HL-60 (cell line): Measurements from ENCODE around the gene TTC31.

Experiments used
- DNase-seq, 2 experiments: peaks; one replicate each; pipeline ENCODE4 v3.0.0-alpha.2; 2010 to 2020; ENCODE audit warnings: low read depth in 1 of 2, low spot score in 1 of 2
- H3K27ac ChIP-seq: fragments of 250-450 bp; sonication (Bioruptor Pico); replicated peaks from 2 replicates; pipeline ENCODE4 v1.5.1; 2020; ENCODE audit warnings: mild to moderate bottlenecking, moderate library complexity
- H3K27me3 ChIP-seq: fragments of 250-450 bp; sonication (Bioruptor Pico); 2 replicates; pipeline ENCODE4 v1.5.1; 2021; ENCODE audit warnings: mild to moderate bottlenecking, moderate library complexity; ENCODE audit not compliant: insufficient read depth, poor library complexity, severe bottlenecking
- H3K4me3 ChIP-seq: replicated peaks from 2 replicates; pipeline ENCODE4 v1.5.1; 2011; ENCODE audit warnings: mild to moderate bottlenecking, control low read depth, low read length; ENCODE audit not compliant: insufficient read depth
- CTCF ChIP-seq: IDR thresholded peaks from one replicate; pipeline ENCODE4 v1.5.1; 2011; ENCODE audit warnings: low read length, control low read depth, inconsistent platforms; ENCODE audit not compliant: insufficient read depth
- GABPA ChIP-seq: IDR thresholded peaks from 2 replicates; pipeline ENCODE4 v1.6.1; 2012; ENCODE audit warnings: low read depth
- POLR2AphosphoS5 ChIP-seq: IDR thresholded peaks from 2 replicates; pipeline ENCODE4 v1.6.1; 2012; ENCODE audit warnings: low read depth
- SPI1 ChIP-seq: IDR thresholded peaks from 2 replicates; pipeline ENCODE4 v1.6.1; 2012; ENCODE audit warnings: low read depth, mild to moderate bottlenecking, borderline replicate concordance
- TF ChIP-seq, protein P1 (sequence below): IDR thresholded peaks from 2 replicates; pipeline ENCODE4 v1.6.1; 2012; ENCODE audit warnings: low read depth; ENCODE audit not compliant: insufficient replicate concordance

Gene TTC31

DNA sequence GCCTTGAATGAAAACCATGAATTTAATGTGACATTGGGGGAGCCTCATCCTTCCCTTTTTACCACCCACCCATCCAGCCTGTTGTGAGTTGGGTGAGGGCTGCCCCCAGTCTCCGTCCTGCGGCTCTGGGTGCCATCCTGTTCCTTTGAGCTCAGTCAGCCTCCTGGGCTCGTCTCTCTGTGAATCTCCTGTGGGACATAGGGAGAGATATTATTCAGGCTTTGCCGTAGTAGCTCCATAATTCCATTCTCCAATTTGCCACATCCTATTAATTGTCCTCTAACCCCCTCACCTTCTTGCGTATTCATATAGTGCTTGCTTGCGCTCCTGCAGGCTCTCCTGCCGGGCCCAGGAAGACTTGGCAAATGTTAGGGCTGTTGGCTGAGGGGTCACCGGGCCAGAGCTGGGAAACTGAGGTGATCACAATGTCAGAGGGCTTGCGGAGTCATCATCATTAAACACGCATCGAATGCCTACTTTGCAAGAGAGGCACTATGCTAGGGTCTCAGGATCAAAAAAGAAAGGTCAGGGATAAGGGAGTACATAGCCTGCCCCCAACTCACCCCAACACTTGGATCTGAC is 43.9 kb downstream of the TTC31 start:
- TF ChIP-seq, protein P1, sequence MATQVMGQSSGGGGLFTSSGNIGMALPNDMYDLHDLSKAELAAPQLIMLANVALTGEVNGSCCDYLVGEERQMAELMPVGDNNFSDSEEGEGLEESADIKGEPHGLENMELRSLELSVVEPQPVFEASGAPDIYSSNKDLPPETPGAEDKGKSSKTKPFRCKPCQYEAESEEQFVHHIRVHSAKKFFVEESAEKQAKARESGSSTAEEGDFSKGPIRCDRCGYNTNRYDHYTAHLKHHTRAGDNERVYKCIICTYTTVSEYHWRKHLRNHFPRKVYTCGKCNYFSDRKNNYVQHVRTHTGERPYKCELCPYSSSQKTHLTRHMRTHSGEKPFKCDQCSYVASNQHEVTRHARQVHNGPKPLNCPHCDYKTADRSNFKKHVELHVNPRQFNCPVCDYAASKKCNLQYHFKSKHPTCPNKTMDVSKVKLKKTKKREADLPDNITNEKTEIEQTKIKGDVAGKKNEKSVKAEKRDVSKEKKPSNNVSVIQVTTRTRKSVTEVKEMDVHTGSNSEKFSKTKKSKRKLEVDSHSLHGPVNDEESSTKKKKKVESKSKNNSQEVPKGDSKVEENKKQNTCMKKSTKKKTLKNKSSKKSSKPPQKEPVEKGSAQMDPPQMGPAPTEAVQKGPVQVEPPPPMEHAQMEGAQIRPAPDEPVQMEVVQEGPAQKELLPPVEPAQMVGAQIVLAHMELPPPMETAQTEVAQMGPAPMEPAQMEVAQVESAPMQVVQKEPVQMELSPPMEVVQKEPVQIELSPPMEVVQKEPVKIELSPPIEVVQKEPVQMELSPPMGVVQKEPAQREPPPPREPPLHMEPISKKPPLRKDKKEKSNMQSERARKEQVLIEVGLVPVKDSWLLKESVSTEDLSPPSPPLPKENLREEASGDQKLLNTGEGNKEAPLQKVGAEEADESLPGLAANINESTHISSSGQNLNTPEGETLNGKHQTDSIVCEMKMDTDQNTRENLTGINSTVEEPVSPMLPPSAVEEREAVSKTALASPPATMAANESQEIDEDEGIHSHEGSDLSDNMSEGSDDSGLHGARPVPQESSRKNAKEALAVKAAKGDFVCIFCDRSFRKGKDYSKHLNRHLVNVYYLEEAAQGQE, result no peak
- no peak for TF ChIP-seq POLR2AphosphoS5
- TF ChIP-seq GABPA, result no peak
- no peak for TF ChIP-seq SPI1
- TF ChIP-seq CTCF, result no peak
- no peak for DNase-seq

GRCh38 chr2:74527741-74528140 is 44.9 kb downstream of the TTC31 start:
- no peaks in the 10 kb centered on the region for H3K27me3 ChIP-seq
- no peak for DNase-seq
- no peak overlapping the region for H3K27ac ChIP-seq
- no peak overlapping the region for H3K4me3 ChIP-seq
- TF ChIP-seq, protein P1, result no peak
- TF ChIP-seq POLR2AphosphoS5 (no peak), GABPA (no peak), CTCF (no peak), SPI1 (no peak)

More for the DNA sequence above, 43.9 kb downstream of the TTC31 start:
- no peaks in the 10 kb centered on the region for H3K27me3 ChIP-seq
- H3K27ac ChIP-seq, result no peak overlapping the region
- no peak overlapping the region for H3K4me3 ChIP-seq

GRCh38 chr2:74528600-74529356 is 45.9 kb downstream of the TTC31 start:
- no peak for DNase-seq
- H3K27me3 ChIP-seq, result no peaks in the 10 kb centered on the region
- TF ChIP-seq, protein P1, result no peak
- TF ChIP-seq CTCF (no peak), POLR2AphosphoS5 (no peak), GABPA (no peak), SPI1 (no peak)
- peak overlapping the region; percentile 93 for H3K27ac ChIP-seq
- peak overlapping the region; percentile 96 for H3K4me3 ChIP-seq
